ENCODE measurements around the gene ARFIP1.

ARFIP1 gene

DNA sequence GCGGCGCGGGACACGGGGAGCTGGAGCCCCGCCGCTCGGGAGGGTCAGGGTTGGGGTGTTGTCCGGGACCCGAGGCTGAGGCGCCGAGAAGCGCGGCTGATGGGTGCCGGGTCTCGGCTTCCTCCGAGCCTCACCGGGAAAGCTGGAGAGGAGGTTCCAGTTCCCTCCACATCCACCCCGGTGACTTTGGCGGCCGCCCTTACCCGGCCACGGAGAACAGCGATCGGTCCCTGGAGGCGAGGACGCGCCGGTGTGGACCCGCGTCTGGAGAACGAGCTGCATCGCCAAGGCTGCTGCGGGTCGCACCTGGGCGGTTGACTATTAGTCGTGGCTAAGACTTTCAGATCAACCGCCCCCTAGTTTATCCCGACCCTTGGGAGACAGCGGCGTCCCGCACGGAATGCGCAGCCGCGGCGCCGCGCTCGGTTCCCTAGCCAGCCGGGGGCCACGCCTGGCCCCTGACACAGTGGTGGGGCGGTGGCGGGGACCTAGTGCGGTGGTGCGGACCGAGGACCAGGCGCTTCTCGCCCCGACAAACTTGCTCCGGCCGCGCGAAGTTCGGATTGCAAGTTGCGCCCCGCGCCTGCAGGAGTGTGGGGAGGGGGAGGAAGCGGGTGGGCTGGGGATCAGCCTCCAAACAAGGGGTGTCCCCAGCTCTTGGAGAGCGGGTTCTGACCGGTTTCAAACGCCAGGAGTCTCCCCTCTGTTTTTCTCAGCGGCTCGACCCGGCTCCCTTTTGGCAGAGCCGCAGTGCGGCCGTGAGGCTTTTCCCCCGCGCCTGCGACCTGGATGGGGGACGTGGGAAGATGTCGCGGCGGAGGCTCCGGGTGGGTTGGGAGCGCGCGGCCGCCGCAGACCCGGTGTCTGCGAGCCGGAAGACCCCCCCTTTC is 156.9 kb downstream of the ARFIP1 start:
- peaks cover 20% of the 10 kb centered on the region for H3K27me3 ChIP-seq (ENCODE audit: control insufficient read depth, insufficient read depth, low read length)
- peaks cover 17% of the 10 kb centered on the region for H3K4me1 ChIP-seq (ENCODE audit: control insufficient read depth, insufficient read depth, low read length)
- peak overlapping the region; percentile 89 for H3K9ac ChIP-seq (ENCODE audit: low read depth, low read length)
- no peaks in the 10 kb centered on the region for H3K36me3 ChIP-seq (ENCODE audit: control insufficient read depth, insufficient read depth, low read length)
- H3K4me3 ChIP-seq (ENCODE audit: low read depth, low read length) = peak overlapping the region; percentile 71
- no peaks in the 10 kb centered on the region for H3K9me3 ChIP-seq (ENCODE audit: control insufficient read depth, insufficient read depth, low read length)
- peak overlapping the region; percentile 87 for H3K27ac ChIP-seq (ENCODE audit: low read depth, low read length)

DNA sequence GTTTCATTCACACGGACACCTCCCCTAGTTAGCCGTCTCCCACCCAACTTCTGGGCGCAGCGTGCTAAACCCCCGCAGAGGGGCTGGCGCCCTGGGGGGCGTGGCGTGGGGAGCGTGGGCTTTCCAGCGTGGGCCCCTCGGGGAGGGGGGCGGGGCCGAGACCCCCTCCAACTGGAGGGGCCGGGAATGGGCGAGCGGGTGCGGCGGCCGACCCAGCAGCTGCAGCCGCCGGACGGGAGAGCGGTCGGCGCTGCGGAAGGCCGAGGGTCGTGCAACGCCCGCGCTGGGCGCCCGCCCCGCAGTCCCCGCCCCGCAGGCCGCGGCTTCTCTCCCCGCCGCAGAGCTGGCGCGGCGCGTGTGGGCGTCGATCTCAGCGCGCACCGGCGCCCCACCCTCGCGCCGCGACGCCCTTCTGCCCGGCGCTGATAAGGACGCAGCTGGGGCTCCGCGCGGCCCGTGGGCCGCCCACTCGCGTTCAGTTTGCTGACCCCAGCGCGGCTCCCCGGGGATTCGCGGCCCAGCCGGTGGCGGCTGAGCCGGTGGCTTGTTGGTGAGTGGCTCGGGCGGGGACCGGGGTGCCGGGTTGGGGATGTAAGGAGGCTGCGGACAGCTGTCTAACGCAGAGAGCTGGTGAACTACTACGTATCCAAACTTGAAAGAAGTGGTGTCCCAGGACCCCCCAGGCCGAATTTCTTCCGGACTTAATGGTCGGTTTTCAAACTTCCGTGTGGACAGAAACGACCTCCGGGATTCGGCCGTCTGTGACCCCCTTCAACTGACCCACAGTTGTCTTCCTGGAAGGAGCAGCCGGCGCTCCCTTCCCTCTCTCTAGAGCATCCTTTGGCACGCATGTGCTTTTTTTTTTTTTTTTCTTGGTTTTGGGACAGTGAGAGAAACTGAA is 157.8 kb downstream of the ARFIP1 start:
- no peaks in the 10 kb centered on the region for H3K9me3 ChIP-seq (ENCODE audit: control insufficient read depth, insufficient read depth, low read length)
- peaks cover 3% of the 10 kb centered on the region; the same call in 1 of the 2 replicates for H3K36me3 ChIP-seq (ENCODE audit: control insufficient read depth, insufficient read depth, low read length)
- H3K9ac ChIP-seq (ENCODE audit: low read depth, low read length) = 0 out of 2 replicates have a peak overlapping the region, but pooled peaks have one; percentile 17
- peaks cover 17% of the 10 kb centered on the region for H3K4me1 ChIP-seq (ENCODE audit: control insufficient read depth, insufficient read depth, low read length)
- peaks cover 20% of the 10 kb centered on the region for H3K27me3 ChIP-seq (ENCODE audit: control insufficient read depth, insufficient read depth, low read length)
- H3K27ac ChIP-seq (ENCODE audit: low read depth, low read length) = no peak overlapping the region
- peak overlapping the region; percentile 71 for H3K4me3 ChIP-seq (ENCODE audit: low read depth, low read length)

DNA sequence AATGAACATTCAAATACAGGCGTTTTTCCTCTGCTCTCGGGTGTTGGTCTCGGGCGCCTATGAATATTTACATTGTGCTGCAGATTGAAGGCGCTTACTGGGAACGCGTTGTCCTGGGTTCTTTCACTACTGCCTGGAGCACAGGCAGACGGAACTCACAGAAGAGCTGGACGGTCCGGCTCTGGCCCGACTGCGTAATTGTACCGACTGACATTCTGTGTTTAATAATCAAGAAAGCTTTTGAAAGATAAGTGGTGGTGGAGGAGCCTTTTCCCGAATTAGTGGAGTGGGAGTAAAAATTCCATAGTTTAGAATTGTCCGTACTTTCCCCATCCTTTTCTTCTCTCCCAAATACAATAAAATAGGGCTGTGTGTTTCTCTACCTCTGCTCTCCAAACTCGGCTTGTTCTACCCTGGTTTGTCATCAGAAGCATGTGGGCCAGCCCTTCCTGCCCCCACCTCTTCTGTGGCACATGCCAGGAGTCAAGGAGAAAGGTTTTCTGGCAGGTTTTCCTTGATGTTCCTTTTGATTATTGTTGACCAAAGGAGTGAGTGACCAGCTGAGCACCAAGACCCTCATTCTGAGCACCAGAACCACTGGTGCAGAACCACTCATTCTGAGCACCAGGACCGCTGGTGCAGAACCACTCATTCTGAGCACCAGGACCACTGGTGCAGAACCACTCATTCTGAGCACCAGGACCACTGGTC is 158.6 kb downstream of the ARFIP1 start:
- Histone ChIP-seq H3K36me3 (ENCODE audit: control insufficient read depth, insufficient read depth, low read length) (peaks cover 9% of the 10 kb centered on the region), H3K9me3 (ENCODE audit: control insufficient read depth, insufficient read depth, low read length) (no peaks in the 10 kb centered on the region), H3K4me1 (ENCODE audit: control insufficient read depth, insufficient read depth, low read length) (peaks cover 17% of the 10 kb centered on the region), H3K4me3 (ENCODE audit: low read depth, low read length) (peak overlapping the region; percentile 71), H3K27ac (ENCODE audit: low read depth, low read length) (no peak overlapping the region), H3K27me3 (ENCODE audit: control insufficient read depth, insufficient read depth, low read length) (peaks cover 20% of the 10 kb centered on the region), H3K9ac (ENCODE audit: low read depth, low read length) (no peak overlapping the region)

DNA sequence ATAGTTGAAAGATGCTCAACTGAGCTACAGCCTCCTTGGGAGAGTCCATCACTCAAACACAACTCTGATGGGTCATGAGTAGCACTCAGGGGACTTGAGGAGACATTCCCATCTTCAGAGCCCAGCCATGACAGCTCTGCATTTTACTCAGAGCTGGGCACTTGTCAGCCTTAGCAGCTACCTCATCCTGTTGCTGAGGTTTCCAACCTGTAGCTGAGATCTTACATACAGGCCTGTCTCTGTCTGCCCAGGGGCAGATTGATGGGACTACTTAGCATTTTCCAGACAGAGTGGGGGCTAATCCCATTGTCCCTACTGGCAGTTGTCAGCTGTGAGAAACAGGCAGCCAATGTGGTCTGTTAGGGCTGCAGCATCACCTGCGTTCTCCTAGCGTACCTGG is 159.9 kb downstream of the ARFIP1 start:
- Histone ChIP-seq H3K9me3 (ENCODE audit: control insufficient read depth, insufficient read depth, low read length) (no peaks in the 10 kb centered on the region), H3K27ac (ENCODE audit: low read depth, low read length) (no peak overlapping the region), H3K36me3 (ENCODE audit: control insufficient read depth, insufficient read depth, low read length) (peaks cover 21% of the 10 kb centered on the region), H3K27me3 (ENCODE audit: control insufficient read depth, insufficient read depth, low read length) (peaks cover 17% of the 10 kb centered on the region), H3K9ac (ENCODE audit: low read depth, low read length) (no peak overlapping the region), H3K4me1 (ENCODE audit: control insufficient read depth, insufficient read depth, low read length) (peaks cover 17% of the 10 kb centered on the region), H3K4me3 (ENCODE audit: low read depth, low read length) (no peak overlapping the region)

DNA sequence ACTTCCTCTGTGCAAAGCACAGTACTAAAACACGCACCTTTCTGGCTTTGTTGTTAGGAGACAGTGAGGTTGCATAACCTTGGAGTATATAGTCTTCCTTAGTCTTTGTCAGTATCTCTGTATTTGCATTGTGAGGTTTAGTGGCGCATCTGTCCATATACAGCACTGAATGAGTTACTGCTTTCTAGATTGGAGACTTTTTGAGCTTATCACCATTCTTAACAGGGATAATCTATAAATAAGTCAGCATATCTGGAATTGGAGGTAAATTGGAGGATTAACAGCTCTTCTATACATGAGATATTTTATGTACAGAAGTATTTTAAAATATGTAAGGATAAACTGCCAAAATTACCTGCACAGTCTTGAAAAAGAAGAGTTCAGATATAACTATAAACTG is 160.7 kb downstream of the ARFIP1 start:
- peaks cover 14% of the 10 kb centered on the region for H3K4me1 ChIP-seq (ENCODE audit: control insufficient read depth, insufficient read depth, low read length)
- no peak overlapping the region for H3K9ac ChIP-seq (ENCODE audit: low read depth, low read length)
- no peak overlapping the region for H3K4me3 ChIP-seq (ENCODE audit: low read depth, low read length)
- H3K27me3 ChIP-seq (ENCODE audit: control insufficient read depth, insufficient read depth, low read length) = peaks cover 17% of the 10 kb centered on the region
- peaks cover 23% of the 10 kb centered on the region for H3K36me3 ChIP-seq (ENCODE audit: control insufficient read depth, insufficient read depth, low read length)
- H3K27ac ChIP-seq (ENCODE audit: low read depth, low read length) = no peak overlapping the region
- H3K9me3 ChIP-seq (ENCODE audit: control insufficient read depth, insufficient read depth, low read length) = no peaks in the 10 kb centered on the region

DNA sequence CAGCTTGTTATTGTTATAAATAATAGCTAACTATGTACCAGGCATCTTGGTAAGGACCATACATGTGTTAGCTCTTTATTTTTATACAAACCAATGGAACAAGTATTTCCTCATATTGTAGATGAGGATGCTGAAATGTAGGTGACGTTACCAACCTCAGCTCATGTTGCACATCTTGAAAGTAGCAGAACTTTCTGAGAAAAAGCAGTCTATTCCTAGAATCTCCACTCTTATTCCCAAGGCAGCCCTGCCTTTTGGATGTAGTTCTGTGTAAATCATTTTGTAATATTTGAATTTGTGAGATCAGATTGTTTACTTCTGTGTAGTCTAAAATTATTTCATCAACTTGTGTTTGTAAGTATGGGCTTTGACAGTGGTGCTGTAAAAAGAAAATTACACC is 161.7 kb downstream of the ARFIP1 start:
- H3K9me3 ChIP-seq (ENCODE audit: control insufficient read depth, insufficient read depth, low read length) = no peaks in the 10 kb centered on the region
- no peak overlapping the region for H3K27ac ChIP-seq (ENCODE audit: low read depth, low read length)
- peaks cover 31% of the 10 kb centered on the region for H3K36me3 ChIP-seq (ENCODE audit: control insufficient read depth, insufficient read depth, low read length)
- peaks cover 17% of the 10 kb centered on the region for H3K27me3 ChIP-seq (ENCODE audit: control insufficient read depth, insufficient read depth, low read length)
- H3K4me1 ChIP-seq (ENCODE audit: control insufficient read depth, insufficient read depth, low read length) = peaks cover 14% of the 10 kb centered on the region
- H3K9ac ChIP-seq (ENCODE audit: low read depth, low read length) = no peak overlapping the region
- H3K4me3 ChIP-seq (ENCODE audit: low read depth, low read length) = no peak overlapping the region

DNA sequence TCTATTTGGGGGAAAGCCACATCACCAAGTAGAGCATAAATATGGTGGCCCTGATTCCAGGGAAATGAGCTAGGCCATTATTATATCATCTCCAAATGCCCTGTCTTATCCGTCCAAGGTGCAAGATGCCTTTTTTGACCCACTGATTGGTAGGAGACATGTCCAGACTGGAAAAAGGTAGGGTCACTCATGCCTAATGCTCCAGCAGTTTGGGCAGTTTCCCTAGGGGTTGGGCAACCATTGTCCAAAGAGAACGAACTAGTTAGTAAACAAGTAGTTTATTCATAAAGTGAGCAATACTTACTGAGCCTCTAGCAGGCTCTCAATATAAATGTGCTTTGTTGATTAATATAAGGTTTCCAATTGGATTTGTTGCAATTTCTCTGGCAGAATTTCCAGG is 162.6 kb downstream of the ARFIP1 start:
- Histone ChIP-seq H3K4me1 (ENCODE audit: control insufficient read depth, insufficient read depth, low read length) (peaks cover 14% of the 10 kb centered on the region), H3K36me3 (ENCODE audit: control insufficient read depth, insufficient read depth, low read length) (peaks cover 33% of the 10 kb centered on the region), H3K4me3 (ENCODE audit: low read depth, low read length) (no peak overlapping the region), H3K9me3 (ENCODE audit: control insufficient read depth, insufficient read depth, low read length) (no peaks in the 10 kb centered on the region), H3K27me3 (ENCODE audit: control insufficient read depth, insufficient read depth, low read length) (peaks cover 17% of the 10 kb centered on the region), H3K9ac (ENCODE audit: low read depth, low read length) (no peak overlapping the region), H3K27ac (ENCODE audit: low read depth, low read length) (no peak overlapping the region)

DNA sequence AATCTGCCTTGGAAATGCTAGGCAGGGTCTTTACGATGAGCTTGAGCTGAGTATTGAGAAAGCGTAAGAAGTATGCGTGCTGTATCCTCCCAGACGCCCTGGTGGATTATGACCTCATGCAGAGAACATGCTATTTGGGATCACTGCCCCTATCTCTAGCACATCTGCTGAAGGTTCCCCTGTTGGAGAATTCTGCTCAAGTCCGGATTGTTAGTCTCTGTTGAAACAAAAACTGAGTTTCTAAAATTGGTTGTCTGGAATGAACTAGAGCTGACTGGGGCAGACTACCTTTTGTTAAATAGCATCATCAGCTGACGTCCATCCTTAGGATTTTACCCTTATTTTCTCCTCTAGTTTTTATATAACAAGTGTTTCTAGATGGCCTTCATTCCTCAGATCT is 163.9 kb downstream of the ARFIP1 start:
- Histone ChIP-seq H3K27ac (ENCODE audit: low read depth, low read length) (no peak overlapping the region), H3K9ac (ENCODE audit: low read depth, low read length) (no peak overlapping the region), H3K9me3 (ENCODE audit: control insufficient read depth, insufficient read depth, low read length) (no peaks in the 10 kb centered on the region), H3K27me3 (ENCODE audit: control insufficient read depth, insufficient read depth, low read length) (peaks cover 4% of the 10 kb centered on the region), H3K4me3 (ENCODE audit: low read depth, low read length) (no peak overlapping the region), H3K36me3 (ENCODE audit: control insufficient read depth, insufficient read depth, low read length) (peaks cover 33% of the 10 kb centered on the region), H3K4me1 (ENCODE audit: control insufficient read depth, insufficient read depth, low read length) (peaks cover 9% of the 10 kb centered on the region; the same call in 1 of the 2 replicates)

DNA sequence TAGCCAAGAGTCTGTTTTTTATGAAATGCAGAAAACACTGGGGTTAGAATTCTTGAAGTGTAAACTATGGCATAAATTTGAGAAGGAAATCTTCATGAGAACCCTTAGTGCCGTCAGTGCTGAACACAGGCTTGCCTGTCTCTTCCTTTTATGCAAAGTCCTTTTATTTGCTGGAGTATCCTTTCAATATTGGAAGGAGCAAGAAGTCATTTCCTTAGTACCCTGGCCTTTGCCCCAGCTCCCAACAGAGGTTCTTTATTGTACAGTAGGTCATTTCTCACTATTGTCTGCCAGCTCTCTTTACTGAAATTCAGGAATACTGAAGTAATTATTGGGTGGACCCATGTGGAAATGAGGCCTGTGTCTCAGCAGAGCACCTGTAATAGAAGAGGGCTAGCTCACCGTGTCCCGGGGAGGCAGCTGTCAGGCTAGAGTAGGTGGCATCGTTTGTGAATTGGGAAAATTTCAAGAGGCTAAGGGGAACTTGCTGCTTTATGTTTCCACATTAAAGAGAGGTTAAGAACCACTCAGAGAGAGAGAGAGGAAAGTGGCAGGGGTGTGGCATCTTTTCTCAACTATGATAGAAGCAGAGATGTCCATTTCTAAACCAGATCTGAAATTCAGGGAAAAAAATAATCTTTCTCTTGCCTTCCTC is 165.0 kb downstream of the ARFIP1 start:
- Histone ChIP-seq H3K4me1 (ENCODE audit: control insufficient read depth, insufficient read depth, low read length) (peaks cover 9% of the 10 kb centered on the region; the same call in 1 of the 2 replicates), H3K9ac (ENCODE audit: low read depth, low read length) (no peak overlapping the region), H3K4me3 (ENCODE audit: low read depth, low read length) (no peak overlapping the region), H3K9me3 (ENCODE audit: control insufficient read depth, insufficient read depth, low read length) (no peaks in the 10 kb centered on the region), H3K27ac (ENCODE audit: low read depth, low read length) (no peak overlapping the region), H3K27me3 (ENCODE audit: control insufficient read depth, insufficient read depth, low read length) (no peaks in the 10 kb centered on the region; the same call in 1 of the 2 replicates), H3K36me3 (ENCODE audit: control insufficient read depth, insufficient read depth, low read length) (peaks cover 36% of the 10 kb centered on the region)

DNA sequence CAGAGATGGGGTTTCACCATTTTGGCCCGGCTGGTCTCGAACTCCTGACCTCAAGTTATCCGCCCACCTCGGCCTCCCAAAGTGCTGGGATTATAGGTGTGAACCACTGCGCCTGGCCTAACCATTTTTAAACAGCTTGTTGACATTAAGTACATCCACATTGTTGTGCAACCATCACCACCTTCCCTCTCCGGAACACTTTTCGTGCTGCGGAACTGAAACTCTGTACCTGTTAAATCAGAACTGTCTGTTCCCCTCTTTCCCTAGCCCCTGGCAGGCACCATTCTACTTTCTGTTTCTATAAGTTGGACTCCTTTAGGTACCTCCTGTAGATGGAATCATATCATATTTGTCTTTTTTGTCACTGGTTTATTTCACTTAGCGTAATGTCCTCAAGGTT is 165.9 kb downstream of the ARFIP1 start:
- no peaks in the 10 kb centered on the region for H3K9me3 ChIP-seq (ENCODE audit: control insufficient read depth, insufficient read depth, low read length)
- no peak overlapping the region for H3K27ac ChIP-seq (ENCODE audit: low read depth, low read length)
- no peak overlapping the region for H3K4me3 ChIP-seq (ENCODE audit: low read depth, low read length)
- H3K4me1 ChIP-seq (ENCODE audit: control insufficient read depth, insufficient read depth, low read length) = peaks cover 12% of the 10 kb centered on the region
- H3K9ac ChIP-seq (ENCODE audit: low read depth, low read length) = no peak overlapping the region
- H3K36me3 ChIP-seq (ENCODE audit: control insufficient read depth, insufficient read depth, low read length) = peaks cover 36% of the 10 kb centered on the region
- H3K27me3 ChIP-seq (ENCODE audit: control insufficient read depth, insufficient read depth, low read length) = no peaks in the 10 kb centered on the region; the same call in 1 of the 2 replicates
